Gastrocnemius medialis (tissue), 4 donors: ENCODE measurements around the gene CYB561A3. TPM values are rescaled to one million over a fixed set of nuclear protein-coding genes. Genes with fewer than 3 reads are reported as not detected.

Source experiments
- ATAC-seq, 2 donors: fragments of 150-250 bp; one replicate each; pipeline ENCODE4 v1.9.1; 2016
- DNase-seq, 2 donors: peaks; one replicate each; pipeline ENCODE4 v3.0.0-alpha.2; 2019
- H3K27ac ChIP-seq, 4 donors: fragments of 200-600 bp; sonication (generic); 1 replicate in 1 of 4; 2 replicates in 3 of 4; pipeline ENCODE4 v1.5.1; 2016 to 2018; ENCODE audit warnings: mild to moderate bottlenecking in 2 of 4, moderate library complexity in 1 of 4
- H3K27me3 ChIP-seq, 3 donors: fragments of 200-600 bp; sonication (generic) in 2 of 3; 1 replicate in 1 of 3; 2 replicates in 2 of 3; pipeline versions ENCODE4 v1.5.1 to v1.6.0; 2016 to 2019; ENCODE audit warnings: mild to moderate bottlenecking in 1 of 3, moderate library complexity in 1 of 3
- H3K36me3 ChIP-seq, 2 donors: fragments of 200-600 bp; sonication (generic) in 1 of 2; one replicate each; pipeline ENCODE4 v1.5.1; 2017 to 2018
- H3K4me1 ChIP-seq, 2 donors: fragments of 200-600 bp; sonication (generic) in 1 of 2; one replicate each; pipeline ENCODE4 v1.5.1; 2016 to 2017; ENCODE audit warnings: mild to moderate bottlenecking in 2 of 2
- H3K4me3 ChIP-seq, 4 donors: fragments of 200-600 bp; sonication (generic) in 3 of 4; 1 replicate in 1 of 4; 2 replicates in 3 of 4; pipeline ENCODE4 v1.5.1; 2016 to 2019; ENCODE audit warnings: mild to moderate bottlenecking in 2 of 4
- H3K9me3 ChIP-seq, 3 donors: fragments of 200-600 bp; sonication (generic) in 2 of 3; 1 replicate in 1 of 3; 2 replicates in 2 of 3; pipeline ENCODE4 v1.5.1; 2016 to 2019
- POLR2A ChIP-seq, 2 donors: fragments of 450-650 bp; IDR thresholded peaks; one replicate each; pipeline ENCODE4 v1.6.1; 2017; ENCODE audit warnings: antibody characterized with exemption in 2 of 2, mild to moderate bottlenecking in 2 of 2, moderate library complexity in 2 of 2
- in situ Hi-C, 4 donors: fragments of 200-750 bp; cut with MboI; loops; one replicate each; pipeline versions ENCODE4 v1.15.0 to v1.8.0; 2017; ENCODE audit warnings: low sequenced_read_pairs in 4 of 4
- intact Hi-C: fragments of 100-400 bp; cut with DNase I; formaldehyde crosslinking; loops from one replicate; pipeline ENCODE4 v1.15.1; 2023; ENCODE audit warnings: low total_unique reads
- total RNA-seq, 4 donors: library from RNA; depleted of rRNA; stranded (reverse); fragments of >200 nt; gene quantifications; one replicate each; pipeline versions ENCODE4 v1.1.0 to v1.2.3, GENCODE V29; 2016
- TF ChIP-seq, protein P1 (sequence below), 5 experiments: fragments of 450-650 bp in 3 of 5; fragments of 200-600 bp in 2 of 5; sonication (generic) in 2 of 5; IDR thresholded peaks in 4 of 5; conservative IDR thresholded peaks in 1 of 5; 1 replicate in 4 of 5; 2 replicates in 1 of 5; pipeline ENCODE4 v1.5.1; 2016 to 2019; ENCODE audit warnings: antibody characterized with exemption in 5 of 5, mild to moderate bottlenecking in 3 of 5, moderate library complexity in 3 of 5

Gene CYB561A3
- total RNA-seq, 4 donors from 2014 or later, result 23.7 to 56.6 (median 26.4) TPM

DNA sequence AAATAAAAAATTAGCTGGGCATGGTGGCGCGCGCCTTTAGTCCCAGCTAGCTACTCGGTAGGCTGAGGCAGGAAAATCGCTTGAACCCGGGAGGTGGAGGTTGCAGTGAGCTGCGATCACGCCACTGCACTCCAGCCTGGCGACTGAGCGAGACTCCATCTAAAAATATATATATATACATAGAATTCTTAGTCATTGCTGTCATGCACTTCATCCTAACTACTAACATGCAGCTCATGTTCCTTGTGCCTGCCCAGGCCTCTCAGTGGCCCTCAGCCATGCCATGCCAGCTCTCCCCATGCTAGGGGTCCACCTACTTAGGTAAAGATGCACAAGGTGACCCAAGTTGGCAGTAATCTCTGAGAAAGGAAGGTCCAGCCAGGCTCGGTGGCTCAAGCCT, 3.1 kb downstream of the CYB561A3 start:
- H3K27me3 ChIP-seq, result no peaks in the 10 kb centered on the region
- peak overlapping the region in 1 of 4 donors; percentile 81 for H3K27ac ChIP-seq
- TF ChIP-seq, protein P1, sequence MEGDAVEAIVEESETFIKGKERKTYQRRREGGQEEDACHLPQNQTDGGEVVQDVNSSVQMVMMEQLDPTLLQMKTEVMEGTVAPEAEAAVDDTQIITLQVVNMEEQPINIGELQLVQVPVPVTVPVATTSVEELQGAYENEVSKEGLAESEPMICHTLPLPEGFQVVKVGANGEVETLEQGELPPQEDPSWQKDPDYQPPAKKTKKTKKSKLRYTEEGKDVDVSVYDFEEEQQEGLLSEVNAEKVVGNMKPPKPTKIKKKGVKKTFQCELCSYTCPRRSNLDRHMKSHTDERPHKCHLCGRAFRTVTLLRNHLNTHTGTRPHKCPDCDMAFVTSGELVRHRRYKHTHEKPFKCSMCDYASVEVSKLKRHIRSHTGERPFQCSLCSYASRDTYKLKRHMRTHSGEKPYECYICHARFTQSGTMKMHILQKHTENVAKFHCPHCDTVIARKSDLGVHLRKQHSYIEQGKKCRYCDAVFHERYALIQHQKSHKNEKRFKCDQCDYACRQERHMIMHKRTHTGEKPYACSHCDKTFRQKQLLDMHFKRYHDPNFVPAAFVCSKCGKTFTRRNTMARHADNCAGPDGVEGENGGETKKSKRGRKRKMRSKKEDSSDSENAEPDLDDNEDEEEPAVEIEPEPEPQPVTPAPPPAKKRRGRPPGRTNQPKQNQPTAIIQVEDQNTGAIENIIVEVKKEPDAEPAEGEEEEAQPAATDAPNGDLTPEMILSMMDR (IDR thresholded peaks at IDR 0.05 in 4 of 5, conservative IDR thresholded peaks at IDR 0.05 in 1 of 5), result no peak
- TF ChIP-seq POLR2A (IDR thresholded peaks at IDR 0.05), result no peak
- peaks cover 0 to 3% of the 10 kb centered on the region in 2 donors for H3K36me3 ChIP-seq
- intact Hi-C loops (no loop called here), in situ Hi-C loops (no loop called here)
- H3K4me1 ChIP-seq, result peaks cover 22 to 27% of the 10 kb centered on the region in 2 donors
- DNase-seq, result no peak
- no peaks in the 10 kb centered on the region for H3K9me3 ChIP-seq
- no peak overlapping the region for H3K4me3 ChIP-seq
- ATAC-seq, result no peak

DNA sequence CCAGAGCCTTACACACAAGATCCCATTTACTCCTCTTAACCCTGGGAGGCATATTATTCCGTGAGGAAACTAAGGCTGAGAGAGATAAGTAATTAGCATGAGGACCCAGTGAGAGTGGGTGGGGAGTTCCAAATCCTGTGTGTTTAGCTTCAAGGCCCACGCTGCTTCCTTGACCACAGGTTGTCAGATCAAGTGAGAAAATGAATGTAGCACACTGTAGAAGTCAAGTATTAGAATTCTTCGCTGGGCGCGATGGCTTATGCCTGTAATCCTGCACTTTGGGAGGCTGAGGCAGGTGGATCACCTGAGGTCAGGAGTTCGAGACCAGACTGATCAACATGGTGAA, 3.8 kb downstream of the CYB561A3 start:
- Histone ChIP-seq H3K9me3 (no peaks in the 10 kb centered on the region), H3K4me3 (no peak overlapping the region), H3K27ac (no peak overlapping the region), H3K36me3 (peaks cover 0 to 9% of the 10 kb centered on the region in 2 donors), H3K27me3 (no peaks in the 10 kb centered on the region), H3K4me1 (peaks cover 15 to 20% of the 10 kb centered on the region in 2 donors)
- DNase-seq (no peak), ATAC-seq (no peak)
- in situ Hi-C loops (no loop called here), intact Hi-C loops (no loop called here)
- TF ChIP-seq, protein P1 (IDR thresholded peaks at IDR 0.05 in 4 of 5, conservative IDR thresholded peaks at IDR 0.05 in 1 of 5), result no peak
- no peak for TF ChIP-seq POLR2A (IDR thresholded peaks at IDR 0.05)

DNA sequence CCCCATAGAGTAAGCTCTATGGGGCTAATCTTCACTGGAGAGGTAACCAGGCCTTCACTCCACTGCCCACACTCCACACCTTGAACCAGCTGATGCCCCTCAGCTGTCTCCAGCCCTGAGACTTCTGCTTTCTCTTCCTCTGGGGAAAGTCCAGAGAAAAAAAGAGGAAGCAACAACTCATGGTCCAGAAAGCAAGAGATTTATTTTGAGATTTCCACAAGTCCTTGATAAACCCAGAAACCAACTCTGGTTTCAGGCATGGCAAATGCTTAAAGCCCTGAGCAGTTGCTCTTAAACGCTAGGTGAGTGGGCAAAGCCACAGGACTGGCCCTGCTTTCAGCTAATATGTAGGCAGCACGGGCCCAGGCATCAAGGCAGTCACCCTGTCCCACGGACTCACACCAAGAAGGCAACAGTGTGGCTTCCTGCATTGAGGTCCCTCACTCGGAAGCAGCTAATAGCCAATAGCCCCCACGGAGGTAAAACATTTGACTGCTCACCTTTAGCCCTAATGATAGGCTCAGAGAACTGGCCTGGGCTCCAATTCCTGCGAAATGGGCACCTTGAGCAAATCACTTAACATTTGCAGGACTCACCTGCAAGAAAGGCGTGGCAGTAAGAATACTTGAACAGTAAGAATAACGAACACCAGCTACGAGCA, 4.3 kb downstream of the CYB561A3 start:
- Histone ChIP-seq H3K27ac (no peak overlapping the region), H3K36me3 (peaks cover 0 to 14% of the 10 kb centered on the region in 2 donors), H3K9me3 (no peaks in the 10 kb centered on the region), H3K4me1 (peaks cover 15 to 18% of the 10 kb centered on the region in 2 donors), H3K27me3 (no peaks in the 10 kb centered on the region), H3K4me3 (no peak overlapping the region)
- in situ Hi-C loops, result no loop called here
- TF ChIP-seq POLR2A (IDR thresholded peaks at IDR 0.05), result no peak
- TF ChIP-seq, protein P1 (IDR thresholded peaks at IDR 0.05 in 4 of 5, conservative IDR thresholded peaks at IDR 0.05 in 1 of 5), result no peak
- DNase-seq (no peak), ATAC-seq (no peak)
- intact Hi-C loops, result no loop called here

DNA sequence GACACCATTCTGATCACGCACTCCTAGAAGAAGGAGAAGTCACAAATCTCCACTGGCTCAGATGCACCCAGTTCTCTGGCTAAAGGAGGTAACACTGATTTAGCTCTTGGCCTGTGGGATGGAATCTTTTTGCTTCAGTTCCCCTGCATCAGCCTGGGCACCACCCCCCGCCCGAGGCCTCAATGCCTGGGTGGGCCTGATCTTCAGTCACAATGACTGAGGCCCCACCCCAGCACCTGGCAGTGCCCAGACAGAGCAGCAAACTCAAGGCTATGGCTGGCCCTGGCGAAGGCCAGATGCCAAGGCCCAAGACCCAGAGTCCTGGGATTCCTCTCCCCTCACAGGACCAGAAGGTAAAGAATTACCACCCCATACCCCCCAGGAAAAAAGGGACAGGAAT, 5.0 kb downstream of the CYB561A3 start:
- no peak overlapping the region for H3K27ac ChIP-seq
- no peaks in the 10 kb centered on the region for H3K9me3 ChIP-seq
- ATAC-seq (no peak), DNase-seq (no peak)
- H3K4me3 ChIP-seq, result no peak overlapping the region
- peaks cover 15 to 18% of the 10 kb centered on the region in 2 donors for H3K4me1 ChIP-seq
- no peak for TF ChIP-seq POLR2A (IDR thresholded peaks at IDR 0.05)
- TF ChIP-seq, protein P1 (IDR thresholded peaks at IDR 0.05 in 4 of 5, conservative IDR thresholded peaks at IDR 0.05 in 1 of 5), result no peak
- peaks cover 0 to 21% of the 10 kb centered on the region in 2 donors for H3K36me3 ChIP-seq
- intact Hi-C loops (no loop called here), in situ Hi-C loops (no loop called here)
- H3K27me3 ChIP-seq, result no peaks in the 10 kb centered on the region

DNA sequence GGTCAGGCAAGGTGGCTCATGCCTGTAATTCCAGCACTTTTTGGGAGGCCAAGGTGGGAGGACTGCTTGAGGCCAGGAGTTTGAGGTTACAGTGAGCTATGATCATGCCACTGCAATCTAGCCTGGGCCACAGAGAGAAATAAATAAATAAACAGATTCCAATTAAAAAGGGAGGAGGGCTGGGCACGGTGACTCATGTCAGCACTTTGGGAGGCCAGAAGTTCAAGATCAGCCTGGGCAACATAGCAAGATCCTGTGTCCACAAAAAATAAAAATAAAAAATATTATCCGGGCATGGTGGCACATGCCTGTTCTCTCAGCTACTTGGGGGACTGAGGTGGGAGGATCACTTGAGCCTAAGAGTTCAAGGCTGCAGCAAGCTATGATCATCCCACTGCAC, 7.5 kb downstream of the CYB561A3 start:
- in situ Hi-C loops, result no loop called here
- ATAC-seq, result no peak
- no peaks in the 10 kb centered on the region for H3K27me3 ChIP-seq

More for the DNA sequence above, 7.5 kb downstream of the CYB561A3 start:
- intact Hi-C loops, result no loop called here
- H3K4me1 ChIP-seq, result no peaks in the 10 kb centered on the region
- H3K9me3 ChIP-seq, result no peaks in the 10 kb centered on the region
- TF ChIP-seq POLR2A (IDR thresholded peaks at IDR 0.05), result no peak
- TF ChIP-seq, protein P1 (IDR thresholded peaks at IDR 0.05 in 4 of 5, conservative IDR thresholded peaks at IDR 0.05 in 1 of 5), result no peak
- H3K27ac ChIP-seq, result no peak overlapping the region
- H3K4me3 ChIP-seq, result no peak overlapping the region
- peaks cover 0 to 43% of the 10 kb centered on the region in 2 donors for H3K36me3 ChIP-seq
- DNase-seq, result no peak
